Measurements from ENCODE around the gene NLRP14.

NLRP14 gene

GRCh38 chr11:7057641-7058040, 37.4 kb downstream of the NLRP14 start:
- no peak for DNase-seq (ENCODE audit: low spot score)

- no peak for DNase-seq (ENCODE audit: low spot score)
Measured at GRCh38 chr11:7060868-7061267, 40.6 kb downstream of the NLRP14 start.

- DNase-seq (ENCODE audit: low spot score) = no peak
Measured at GRCh38 chr11:7062534-7062933, 42.3 kb downstream of the NLRP14 start.

GRCh38 chr11:7072401-7073028, 52.2 kb downstream of the NLRP14 start:
- DNase-seq (ENCODE audit: low spot score) = no peak

- DNase-seq (ENCODE audit: low spot score) = no peak
Measured at GRCh38 chr11:7077101-7077500, 56.8 kb downstream of the NLRP14 start.

GRCh38 chr11:7079545-7080135, 59.4 kb downstream of the NLRP14 start:
- no peak for DNase-seq (ENCODE audit: low spot score)

- DNase-seq (ENCODE audit: low spot score) = no peak
Measured at GRCh38 chr11:7080900-7081299, 60.6 kb downstream of the NLRP14 start.

GRCh38 chr11:7081441-7081840, 61.2 kb downstream of the NLRP14 start:
- no peak for DNase-seq (ENCODE audit: low spot score)

- no peak for DNase-seq (ENCODE audit: low spot score)
Measured at GRCh38 chr11:7088921-7089320, 68.6 kb downstream of the NLRP14 start, which contains the start of gene RBMXL2. Gene RBMXL2, plus strand, starts transcription at chr11:7088998. Its CDS starts 123 bp downstream, at chr11:7089121.

GRCh38 chr11:7089328-7090251, 69.3 kb downstream of the NLRP14 start:
- no peak for DNase-seq (ENCODE audit: low spot score)

- peak; percentile 10 for DNase-seq (ENCODE audit: low spot score)
Measured at GRCh38 chr11:7098235-7098832, 78.1 kb downstream of the NLRP14 start.

- DNase-seq (ENCODE audit: low spot score) = no peak
Measured at GRCh38 chr11:7115780-7116179, 95.5 kb downstream of the NLRP14 start.

- DNase-seq (ENCODE audit: low spot score) = no peak
Measured at GRCh38 chr11:7116370-7116769, 96.1 kb downstream of the NLRP14 start.
